GM12872 (cell line): ENCODE data around the gene NOL6.

Experiments used
- TF ChIP-seq, protein P1 (sequence below): IDR thresholded peaks from 3 replicates; pipeline ENCODE4 v1.5.1; 2011; ENCODE audit warnings: low read depth, mild to moderate bottlenecking, low read length, moderate library complexity; ENCODE audit not compliant: insufficient read depth

The NOL6 gene

DNA sequence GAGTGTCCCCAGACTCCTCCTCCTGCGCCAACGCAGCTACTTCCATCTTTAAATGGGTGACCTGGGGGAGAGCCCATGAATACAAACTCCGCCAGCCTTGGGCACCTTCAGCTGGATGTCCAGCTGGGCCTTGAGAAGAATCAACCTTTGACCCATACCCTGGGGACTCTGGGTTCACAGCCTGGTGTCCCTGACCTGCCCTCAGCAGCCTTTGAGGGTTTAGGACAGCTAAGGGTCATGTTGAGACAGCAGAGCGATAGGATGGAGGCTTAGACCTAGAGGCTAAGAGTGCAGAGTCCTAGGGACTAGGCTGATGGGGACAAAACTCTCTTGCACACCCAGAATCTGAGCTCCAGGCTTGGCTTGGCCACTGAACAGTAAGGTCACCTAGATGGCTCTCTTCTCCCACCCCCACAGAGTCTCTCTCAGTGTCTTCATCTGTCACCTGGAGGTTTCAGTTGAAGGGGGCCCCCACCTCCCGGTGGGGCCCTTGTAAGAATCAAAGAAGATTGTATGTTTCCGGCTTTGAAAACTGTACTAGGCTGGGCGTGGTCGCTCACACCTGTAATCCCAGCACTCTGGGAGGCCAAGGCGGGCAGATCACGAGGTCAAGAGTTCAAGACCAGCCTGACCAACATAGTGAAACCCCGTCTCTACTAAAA lies 19.6 kb downstream of the NOL6 start:
- TF ChIP-seq, protein P1, sequence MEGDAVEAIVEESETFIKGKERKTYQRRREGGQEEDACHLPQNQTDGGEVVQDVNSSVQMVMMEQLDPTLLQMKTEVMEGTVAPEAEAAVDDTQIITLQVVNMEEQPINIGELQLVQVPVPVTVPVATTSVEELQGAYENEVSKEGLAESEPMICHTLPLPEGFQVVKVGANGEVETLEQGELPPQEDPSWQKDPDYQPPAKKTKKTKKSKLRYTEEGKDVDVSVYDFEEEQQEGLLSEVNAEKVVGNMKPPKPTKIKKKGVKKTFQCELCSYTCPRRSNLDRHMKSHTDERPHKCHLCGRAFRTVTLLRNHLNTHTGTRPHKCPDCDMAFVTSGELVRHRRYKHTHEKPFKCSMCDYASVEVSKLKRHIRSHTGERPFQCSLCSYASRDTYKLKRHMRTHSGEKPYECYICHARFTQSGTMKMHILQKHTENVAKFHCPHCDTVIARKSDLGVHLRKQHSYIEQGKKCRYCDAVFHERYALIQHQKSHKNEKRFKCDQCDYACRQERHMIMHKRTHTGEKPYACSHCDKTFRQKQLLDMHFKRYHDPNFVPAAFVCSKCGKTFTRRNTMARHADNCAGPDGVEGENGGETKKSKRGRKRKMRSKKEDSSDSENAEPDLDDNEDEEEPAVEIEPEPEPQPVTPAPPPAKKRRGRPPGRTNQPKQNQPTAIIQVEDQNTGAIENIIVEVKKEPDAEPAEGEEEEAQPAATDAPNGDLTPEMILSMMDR: no peak

- TF ChIP-seq, protein P1: no peak
Observed at GRCh38 chr9:33453286-33453860, 20.4 kb downstream of the NOL6 start.

- TF ChIP-seq, protein P1: peak; percentile 90
Observed at GRCh38 chr9:33452828-33453271, 20.9 kb downstream of the NOL6 start.

GRCh38 chr9:33450621-33451146 lies 23.0 kb downstream of the NOL6 start:
- TF ChIP-seq, protein P1: no peak

DNA sequence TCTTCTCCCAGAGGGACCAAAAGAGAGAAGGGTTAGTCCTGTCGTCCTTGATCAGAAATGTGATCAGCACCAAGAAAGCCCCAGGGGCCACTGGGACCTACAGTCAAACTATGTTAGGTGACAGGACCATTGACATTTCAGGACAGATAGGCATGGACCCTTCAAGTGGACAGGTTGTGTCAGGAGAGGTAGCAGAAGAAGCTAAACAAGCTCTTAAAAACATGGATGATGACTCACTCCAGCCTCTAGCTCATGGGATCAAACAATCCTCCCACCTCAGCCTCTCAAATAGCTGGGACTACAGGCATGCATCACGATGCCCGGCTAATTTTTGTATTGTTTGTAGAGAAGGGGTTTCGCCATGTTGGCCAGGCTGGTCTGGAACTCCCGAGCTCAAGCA lies 24.0 kb downstream of the NOL6 start:
- TF ChIP-seq, protein P1: no peak

GRCh38 chr9:33447799-33448553 lies 25.7 kb downstream of the NOL6 start:
- TF ChIP-seq, protein P1: no peak
